GM12878 (cell line): Measurements from ENCODE around the gene GSAP. TPM values are rescaled to one million over a fixed set of nuclear protein-coding genes. Genes with fewer than 3 reads are reported as not detected.

Experiments
- ATAC-seq: fragments of 200-7000 bp; cut with Tn5 transposase; 3 replicates; pipeline ENCODE4 v1.9.1; 2020; ENCODE audit warnings: mild to moderate bottlenecking, moderate library complexity
- BruUV-seq: library from RNA; stranded (reverse); fragments of 400-500 nt; replicated peaks from 2 replicates; lab custom pipeline; 2021; lab: Mats Ljungman, UMichigan
- CTCF ChIA-PET: fragments of 300-600 bp; sonication (Branson Sonifier 250); formaldehyde crosslinking; extraction: SDS; loops from one replicate; lab custom pipeline; 2021; ENCODE audit warnings: inconsistent platforms; lab: Yijun Ruan, JAX
- POLR2A ChIA-PET: fragments of 350-600 bp; formaldehyde crosslinking; extraction: SDS; loops from one replicate; lab custom pipeline; 2021; ENCODE audit warnings: inconsistent platforms; lab: Charles Lee
- RAD21 ChIA-PET: fragments of 300-600 bp; sonication (Branson Sonifier 250); formaldehyde crosslinking; loops from one replicate; lab custom pipeline; 2023; ENCODE audit warnings: antibody characterized with exemption; ENCODE audit not compliant: unreplicated experiment; lab: Charles Lee
- SMC1A ChIA-PET: fragments of 300-600 bp; sonication (Branson Sonifier 250); formaldehyde crosslinking; loops from one replicate; lab custom pipeline; 2023; ENCODE audit not compliant: unreplicated experiment, uncharacterized antibody; lab: Charles Lee
- DNase-seq: peaks from one replicate; pipeline ENCODE4 v3.0.0-alpha.2; 2011; ENCODE audit warnings: low read depth, low spot score
- FAIRE-seq: peaks from 3 replicates; lab custom pipeline; 2011; peaks lifted over from hg19 to GRCh38; lab: Jason Lieb, UNC
- H2AFZ ChIP-seq: 2 replicates; pipeline ENCODE4 v1.6.0; 2011; ENCODE audit warnings: low read depth, low read length, control low read depth; ENCODE audit not compliant: control insufficient read depth
- H3K27ac ChIP-seq: 2 replicates; pipeline ENCODE4 v1.5.1; 2011; ENCODE audit warnings: control low read depth; ENCODE audit not compliant: control insufficient read depth, insufficient read depth
- H3K27me3 ChIP-seq, 2 experiments: replicated peaks in 1 of 2; 2 replicates each; pipeline versions ENCODE4 v1.6.0 to v1.6.1; 2011; ENCODE audit warnings: low read length in 1 of 2; ENCODE audit not compliant: control insufficient read depth in 2 of 2, insufficient read depth in 2 of 2
- H3K36me3 ChIP-seq, 2 experiments: 2 replicates each; pipeline ENCODE4 v1.5.1; 2011; ENCODE audit warnings: low read length in 1 of 2; ENCODE audit not compliant: control insufficient read depth in 2 of 2, insufficient read depth in 2 of 2
- H3K4me1 ChIP-seq: 2 replicates; pipeline ENCODE4 v1.6.1; 2011; ENCODE audit warnings: mild to moderate bottlenecking, low read length, moderate library complexity, mixed read lengths; ENCODE audit not compliant: control insufficient read depth, insufficient read depth
- H3K4me2 ChIP-seq: 2 replicates; pipeline ENCODE4 v1.6.0; 2011; ENCODE audit warnings: control low read depth; ENCODE audit not compliant: control insufficient read depth, insufficient read depth
- H3K4me3 ChIP-seq: fragments of 200-600 bp; sonication (generic); 2 replicates; pipeline ENCODE4 v1.5.1; 2016
- H3K79me2 ChIP-seq: 2 replicates; pipeline ENCODE4 v1.6.0; 2011; ENCODE audit warnings: low read length; ENCODE audit not compliant: control insufficient read depth, insufficient read depth
- H3K9ac ChIP-seq: 2 replicates; pipeline ENCODE4 v1.8.0; 2011; ENCODE audit warnings: low read length, control low read depth, mixed read lengths; ENCODE audit not compliant: control insufficient read depth, insufficient read depth
- H3K9me3 ChIP-seq: replicated peaks from 3 replicates; pipeline ENCODE4 v1.5.1; 2011; ENCODE audit warnings: mild to moderate bottlenecking, low read length; ENCODE audit not compliant: control insufficient read depth, insufficient read depth
- H4K20me1 ChIP-seq: 2 replicates; pipeline ENCODE4 v1.6.0; 2011; ENCODE audit not compliant: control insufficient read depth, insufficient read depth
- BMI1 ChIP-seq: fragments of 450-650 bp; IDR thresholded peaks from 2 replicates; pipeline ENCODE4 v1.6.1; 2016; ENCODE audit warnings: mild to moderate bottlenecking, moderate library complexity, borderline replicate concordance
- E2F8 ChIP-seq: fragments of 450-650 bp; IDR thresholded peaks from 2 replicates; pipeline ENCODE4 v1.6.1; 2018; ENCODE audit warnings: mild to moderate bottlenecking, low read depth, moderate library complexity; ENCODE audit not compliant: partially characterized antibody
- EED ChIP-seq: sonication (generic); IDR thresholded peaks from 2 replicates; pipeline ENCODE4 v1.6.1; 2016; ENCODE audit warnings: antibody characterized with exemption, low read depth
- FOS ChIP-seq: IDR thresholded peaks from 3 replicates; pipeline ENCODE4 v1.6.1; 2011; ENCODE audit warnings: borderline replicate concordance; ENCODE audit not compliant: insufficient read length; ENCODE audit errors: extremely low read depth
- HCFC1 ChIP-seq: fragments of 150-350 bp; IDR thresholded peaks from 2 replicates; pipeline ENCODE4 v1.6.1; 2014; ENCODE audit warnings: low read length
- HDAC2 ChIP-seq: fragments of 200-600 bp; sonication (generic); IDR thresholded peaks from 2 replicates; pipeline ENCODE4 v1.6.1; 2017
- MXI1 ChIP-seq: fragments of 150-350 bp; IDR thresholded peaks from 2 replicates; pipeline ENCODE4 v1.6.1; 2011; ENCODE audit warnings: low read depth, mild to moderate bottlenecking, inconsistent platforms, low read length, improper control_type of control experiment
- NR2C2 ChIP-seq: IDR thresholded peaks from 2 replicates; pipeline ENCODE4 v1.6.1; 2011; ENCODE audit warnings: borderline replicate concordance, low read depth; ENCODE audit not compliant: control insufficient read depth, insufficient read length
- POU2F2 ChIP-seq: IDR thresholded peaks from 3 replicates; pipeline ENCODE4 v1.6.1; 2011; ENCODE audit warnings: low read depth, mild to moderate bottlenecking, low read length, borderline replicate concordance
- RAD51 ChIP-seq: fragments of 450-650 bp; IDR thresholded peaks from 2 replicates; pipeline ENCODE4 v1.6.1; 2016; ENCODE audit warnings: moderate library complexity, mild to moderate bottlenecking, inconsistent platforms
- SKIL ChIP-seq: fragments of 450-650 bp; IDR thresholded peaks from 2 replicates; pipeline ENCODE4 v1.6.1; 2017; ENCODE audit warnings: mild to moderate bottlenecking, low read depth, inconsistent platforms; ENCODE audit not compliant: poor library complexity, severe bottlenecking
- SMAD1 ChIP-seq: fragments of 450-650 bp; IDR thresholded peaks from 2 replicates; pipeline ENCODE4 v1.6.1; 2018; ENCODE audit warnings: mild to moderate bottlenecking, low read depth; ENCODE audit not compliant: partially characterized antibody
- SREBF1 ChIP-seq: IDR thresholded peaks from 2 replicates; pipeline ENCODE4 v1.6.1; 2012; ENCODE audit warnings: mild to moderate bottlenecking, low read length
- STAT1 ChIP-seq: fragments of 450-650 bp; conservative IDR thresholded peaks from 2 replicates; pipeline ENCODE4 v1.6.1; 2014; ENCODE audit warnings: antibody characterized with exemption, mild to moderate bottlenecking
- TARDBP ChIP-seq: IDR thresholded peaks from 2 replicates; pipeline ENCODE4 v1.6.1; 2016; ENCODE audit warnings: borderline replicate concordance
- WGBS: methylation state at CpG from one replicate; pipeline ENCODE4 v1.1.6; 2016; ENCODE audit warnings: low lambda C conversion rate; ENCODE audit not compliant: insufficient replicate concordance, insufficient coverage; ENCODE audit errors: missing lambda C conversion rate; 5-methylcytosine and 5-hydroxymethylcytosine counted together
- in situ Hi-C: fragments of 300-500 bp; cut with MboI; formaldehyde crosslinking; loops from 9 replicates; pipeline ENCODE4 v1.14.3; 2018; ENCODE audit warnings: mixed read lengths
- intact Hi-C: fragments of 100-400 bp; cut with micrococcal nuclease; formaldehyde crosslinking; loops from one replicate; pipeline ENCODE4 v1.14.2; 2022; ENCODE audit not compliant: unreplicated experiment
- polyA plus RNA-seq, 11 experiments: library from polyadenylated mRNA; depleted of rRNA in 4 of 11; unstranded in 6 of 11; stranded (reverse) in 5 of 11; fragments of >200 nt; fragmentation: Nextera tagmentation in 4 of 11; fragmentation: Illumina TruSeq in 1 of 11; extraction: Ambion mirVana in 4 of 11; extraction: Trizol in 1 of 11; gene quantifications; 1 replicate in 1 of 11; 2 replicates in 10 of 11; pipeline versions ENCODE4 v1.2.1 to v1.2.3, GENCODE V29; 2011 to 2016; ENCODE audit warnings: inconsistent platforms in 2 of 11, missing spikeins in 2 of 11, low read depth in 1 of 11
- total RNA-seq, 4 experiments: library from RNA; depleted of rRNA in 3 of 4; stranded (reverse); fragments of >200 nt in 3 of 4; fragmentation: Illumina TruSeq in 1 of 4; extraction: Trizol in 1 of 4; gene quantifications; 2 replicates each; pipeline versions ENCODE4 v1.2.1 to v1.2.3, GENCODE V29; 2013 to 2021
- TF ChIP-seq, protein P1 (sequence below): fragments of 450-650 bp; IDR thresholded peaks from 2 replicates; pipeline ENCODE4 v1.6.1; 2016; ENCODE audit warnings: mild to moderate bottlenecking, moderate library complexity, borderline replicate concordance

Gene GSAP
- total and polyA plus RNA-seq, 10 of the 15 experiments (the other 5 are each of a cell fraction or from before 2014, with no cell fraction given), result 6.6 to 38.1 (median 21.8) TPM

DNA sequence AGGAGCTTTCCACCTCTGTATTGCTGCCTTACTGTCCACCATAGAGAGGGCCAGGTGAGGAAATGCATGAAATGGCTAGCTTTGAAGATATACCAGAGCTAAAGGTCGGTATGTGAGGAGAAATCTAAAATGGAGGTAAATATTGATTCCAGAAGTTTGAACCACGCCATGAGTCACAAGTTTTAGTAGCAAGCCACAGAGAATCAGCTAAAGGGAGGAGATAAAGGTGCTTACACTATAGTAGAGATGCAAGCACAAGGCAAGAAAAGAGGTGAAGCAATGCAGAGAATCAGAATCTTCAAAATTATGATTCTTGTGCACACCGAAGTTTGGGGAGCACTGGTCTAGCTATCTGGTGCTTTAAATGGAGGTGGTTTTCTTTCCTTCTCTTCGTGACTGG, 3.0 kb upstream of the GSAP start:
- in situ Hi-C loops (no loop called here), intact Hi-C loops (loop anchor here (5.0 kb wide), 1 partner anchor 43 kb away; no protein-coding TSS in a partner anchor)
- ChIA-PET POLR2A (interaction anchor here (1.5 kb wide), 1 partner anchor 47 kb away, joined by 5 read pairs; no protein-coding TSS in a partner anchor), CTCF (interaction anchor here (0.7 to 9.2 kb wide), 2 partner anchors 8 to 20 kb away, joined by 3 to 59 read pairs; no protein-coding TSS in a partner anchor), SMC1A (interaction anchor here (0.8 to 6.2 kb wide), 8 partner anchors 6 to 130 kb away, joined by 3 to 68 read pairs (median 3); no protein-coding TSS in a partner anchor), RAD21 (interaction anchor here (0.9 kb wide), 1 partner anchor 10 kb away, joined by 3 read pairs; no protein-coding TSS in a partner anchor)
- Histone ChIP-seq H3K79me2 (no peaks in the 10 kb centered on the region; the same call in none of the 2 replicates), H3K36me3 (no peaks in the 10 kb centered on the region), H4K20me1 (no peaks in the 10 kb centered on the region), H3K4me1 (peaks cover 4% of the 10 kb centered on the region; the same call in 1 of the 2 replicates), H3K4me2 (no peak overlapping the region), H3K9me3 (no peaks in the 10 kb centered on the region), H3K27ac (no peak overlapping the region), H3K4me3 (no peak overlapping the region), H3K9ac (no peak overlapping the region), H2AFZ (no peak overlapping the region), H3K27me3 (no peaks in the 10 kb centered on the region)
- DNase-seq (no peak), FAIRE-seq (no peak), ATAC-seq (no peak)
- BruUV-seq, result no TSS peak
- 81% methylated on average over 4 of the region's 4 CpGs for WGBS
- TF ChIP-seq FOS (no peak), E2F8 (no peak), SKIL (no peak), SMAD1 (no peak), HDAC2 (no peak), MXI1 (no peak), SREBF1 (no peak), BMI1 (no peak), TARDBP (no peak), HCFC1 (no peak), STAT1 (no peak), POU2F2 (no peak), EED (no peak), RAD51 (no peak), NR2C2 (no peak)
- TF ChIP-seq, protein P1, sequence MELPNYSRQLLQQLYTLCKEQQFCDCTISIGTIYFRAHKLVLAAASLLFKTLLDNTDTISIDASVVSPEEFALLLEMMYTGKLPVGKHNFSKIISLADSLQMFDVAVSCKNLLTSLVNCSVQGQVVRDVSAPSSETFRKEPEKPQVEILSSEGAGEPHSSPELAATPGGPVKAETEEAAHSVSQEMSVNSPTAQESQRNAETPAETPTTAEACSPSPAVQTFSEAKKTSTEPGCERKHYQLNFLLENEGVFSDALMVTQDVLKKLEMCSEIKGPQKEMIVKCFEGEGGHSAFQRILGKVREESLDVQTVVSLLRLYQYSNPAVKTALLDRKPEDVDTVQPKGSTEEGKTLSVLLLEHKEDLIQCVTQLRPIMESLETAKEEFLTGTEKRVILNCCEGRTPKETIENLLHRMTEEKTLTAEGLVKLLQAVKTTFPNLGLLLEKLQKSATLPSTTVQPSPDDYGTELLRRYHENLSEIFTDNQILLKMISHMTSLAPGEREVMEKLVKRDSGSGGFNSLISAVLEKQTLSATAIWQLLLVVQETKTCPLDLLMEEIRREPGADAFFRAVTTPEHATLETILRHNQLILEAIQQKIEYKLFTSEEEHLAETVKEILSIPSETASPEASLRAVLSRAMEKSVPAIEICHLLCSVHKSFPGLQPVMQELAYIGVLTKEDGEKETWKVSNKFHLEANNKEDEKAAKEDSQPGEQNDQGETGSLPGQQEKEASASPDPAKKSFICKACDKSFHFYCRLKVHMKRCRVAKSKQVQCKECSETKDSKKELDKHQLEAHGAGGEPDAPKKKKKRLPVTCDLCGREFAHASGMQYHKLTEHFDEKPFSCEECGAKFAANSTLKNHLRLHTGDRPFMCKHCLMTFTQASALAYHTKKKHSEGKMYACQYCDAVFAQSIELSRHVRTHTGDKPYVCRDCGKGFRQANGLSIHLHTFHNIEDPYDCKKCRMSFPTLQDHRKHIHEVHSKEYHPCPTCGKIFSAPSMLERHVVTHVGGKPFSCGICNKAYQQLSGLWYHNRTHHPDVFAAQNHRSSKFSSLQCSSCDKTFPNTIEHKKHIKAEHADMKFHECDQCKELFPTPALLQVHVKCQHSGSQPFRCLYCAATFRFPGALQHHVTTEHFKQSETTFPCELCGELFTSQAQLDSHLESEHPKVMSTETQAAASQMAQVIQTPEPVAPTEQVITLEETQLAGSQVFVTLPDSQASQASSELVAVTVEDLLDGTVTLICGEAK, result no peak
